ENCODE measurements around the gene SEMA3D. TPM values are rescaled to one million over a fixed set of nuclear protein-coding genes. Genes with fewer than 3 reads are reported as not detected.

Gene SEMA3D
- total RNA-seq, 6 experiments from 2014 or later: 0.18 to 1.3 (median 0.30) TPM

DNA sequence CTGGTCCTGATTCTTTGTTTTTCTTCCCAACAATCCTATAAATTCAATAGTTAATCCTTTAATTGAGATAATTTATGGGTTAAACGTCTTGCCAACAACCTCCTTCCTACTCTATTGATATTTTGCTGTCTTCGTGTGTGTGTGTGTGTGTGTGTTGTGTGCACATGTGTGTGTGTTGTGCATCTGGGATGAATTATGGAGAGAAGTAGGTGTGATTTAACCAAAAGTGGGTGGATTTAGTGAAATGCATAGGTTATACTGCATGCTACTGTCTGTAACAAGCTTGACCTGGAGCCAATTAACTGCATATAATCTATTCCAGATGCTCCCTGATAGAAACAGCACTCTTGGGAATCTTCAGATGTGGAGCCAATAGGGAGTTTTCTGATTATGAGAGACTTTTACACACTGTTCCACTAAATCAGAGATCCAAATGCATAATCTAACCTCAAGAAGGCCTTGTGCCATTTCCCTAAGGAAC lies 61.2 kb downstream of the SEMA3D start:
- no peaks in the 10 kb centered on the region for H3K27me3 ChIP-seq
- WGBS (ENCODE audit: insufficient coverage, low coverage, low lambda C conversion rate, missing lambda C conversion rate): 36% methylated on average over 1 of the region's 2 CpGs
- DNase-seq (no peak), ATAC-seq (no peak)
- H3K27ac ChIP-seq: no peak overlapping the region
- intact Hi-C loops (cut with DNase I): no loop called here
- no peaks in the 10 kb centered on the region for H3K4me1 ChIP-seq
- no peak for TF ChIP-seq POLR2A (IDR thresholded peaks at IDR 0.05)
- TF ChIP-seq, protein P1, sequence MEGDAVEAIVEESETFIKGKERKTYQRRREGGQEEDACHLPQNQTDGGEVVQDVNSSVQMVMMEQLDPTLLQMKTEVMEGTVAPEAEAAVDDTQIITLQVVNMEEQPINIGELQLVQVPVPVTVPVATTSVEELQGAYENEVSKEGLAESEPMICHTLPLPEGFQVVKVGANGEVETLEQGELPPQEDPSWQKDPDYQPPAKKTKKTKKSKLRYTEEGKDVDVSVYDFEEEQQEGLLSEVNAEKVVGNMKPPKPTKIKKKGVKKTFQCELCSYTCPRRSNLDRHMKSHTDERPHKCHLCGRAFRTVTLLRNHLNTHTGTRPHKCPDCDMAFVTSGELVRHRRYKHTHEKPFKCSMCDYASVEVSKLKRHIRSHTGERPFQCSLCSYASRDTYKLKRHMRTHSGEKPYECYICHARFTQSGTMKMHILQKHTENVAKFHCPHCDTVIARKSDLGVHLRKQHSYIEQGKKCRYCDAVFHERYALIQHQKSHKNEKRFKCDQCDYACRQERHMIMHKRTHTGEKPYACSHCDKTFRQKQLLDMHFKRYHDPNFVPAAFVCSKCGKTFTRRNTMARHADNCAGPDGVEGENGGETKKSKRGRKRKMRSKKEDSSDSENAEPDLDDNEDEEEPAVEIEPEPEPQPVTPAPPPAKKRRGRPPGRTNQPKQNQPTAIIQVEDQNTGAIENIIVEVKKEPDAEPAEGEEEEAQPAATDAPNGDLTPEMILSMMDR (IDR thresholded peaks at IDR 0.05): no peak
- no peak overlapping the region for H3K4me3 ChIP-seq
- H3K36me3 ChIP-seq: no peaks in the 10 kb centered on the region
- no peaks in the 10 kb centered on the region for H3K9me3 ChIP-seq

DNA sequence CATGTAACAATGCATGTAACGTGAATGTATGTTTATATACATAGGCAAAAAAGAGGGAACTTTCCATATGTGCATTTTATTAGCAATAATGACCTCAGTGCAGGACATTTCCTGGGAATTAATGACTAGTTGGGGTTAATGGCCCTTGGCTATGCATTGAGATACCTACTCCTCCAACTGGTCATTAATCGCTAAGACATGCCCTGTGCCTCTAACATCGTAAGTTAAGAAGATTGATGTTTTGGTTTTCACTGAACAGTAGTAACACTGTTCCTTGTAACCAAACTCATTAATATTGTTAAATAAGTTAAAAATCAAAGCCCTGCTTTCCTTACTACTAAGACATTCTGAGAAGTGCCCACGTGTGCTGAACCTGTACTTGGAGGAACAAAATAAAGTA lies 61.7 kb downstream of the SEMA3D start:
- ATAC-seq (no peak), DNase-seq (no peak)
- Histone ChIP-seq H3K27ac (no peak overlapping the region), H3K4me1 (no peaks in the 10 kb centered on the region), H3K4me3 (no peak overlapping the region), H3K9me3 (no peaks in the 10 kb centered on the region), H3K36me3 (no peaks in the 10 kb centered on the region), H3K27me3 (no peaks in the 10 kb centered on the region)
- intact Hi-C loops (cut with DNase I): no loop called here
- TF ChIP-seq, protein P1 (IDR thresholded peaks at IDR 0.05): no peak
- TF ChIP-seq POLR2A (IDR thresholded peaks at IDR 0.05): no peak
- WGBS (ENCODE audit: insufficient coverage, low coverage, low lambda C conversion rate, missing lambda C conversion rate): 62% methylated on average over 4 of the region's 4 CpGs

DNA sequence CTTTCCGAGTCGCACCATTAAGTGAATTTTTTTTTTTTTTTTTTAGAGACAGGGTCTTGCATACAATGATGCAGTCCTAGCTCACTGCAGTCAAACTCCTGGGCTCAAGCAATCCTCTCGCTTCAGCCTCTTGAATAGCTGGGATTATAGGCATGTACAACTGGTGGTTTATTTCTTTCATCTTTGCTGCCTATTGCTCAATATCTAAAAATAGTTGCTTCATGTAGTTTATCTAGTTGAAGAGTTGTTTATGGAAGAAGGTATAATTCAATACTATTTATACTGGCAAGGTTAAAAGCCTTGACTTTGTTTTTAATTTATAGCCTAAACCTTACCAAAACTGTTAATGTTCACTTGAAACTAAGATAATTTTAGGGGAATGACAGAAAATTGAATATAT lies 66.9 kb downstream of the SEMA3D start:
- Histone ChIP-seq H3K9me3 (no peaks in the 10 kb centered on the region), H3K4me1 (no peaks in the 10 kb centered on the region), H3K27ac (no peak overlapping the region), H3K36me3 (no peaks in the 10 kb centered on the region), H3K27me3 (no peaks in the 10 kb centered on the region), H3K4me3 (no peak overlapping the region)
- intact Hi-C loops (cut with DNase I): no loop called here
- DNase-seq (no peak), ATAC-seq (no peak)
- TF ChIP-seq POLR2A (IDR thresholded peaks at IDR 0.05): no peak
- TF ChIP-seq, protein P1 (IDR thresholded peaks at IDR 0.05): no peak
- 92% methylated on average over 3 of the region's 3 CpGs for WGBS (ENCODE audit: insufficient coverage, low coverage, low lambda C conversion rate, missing lambda C conversion rate)

DNA sequence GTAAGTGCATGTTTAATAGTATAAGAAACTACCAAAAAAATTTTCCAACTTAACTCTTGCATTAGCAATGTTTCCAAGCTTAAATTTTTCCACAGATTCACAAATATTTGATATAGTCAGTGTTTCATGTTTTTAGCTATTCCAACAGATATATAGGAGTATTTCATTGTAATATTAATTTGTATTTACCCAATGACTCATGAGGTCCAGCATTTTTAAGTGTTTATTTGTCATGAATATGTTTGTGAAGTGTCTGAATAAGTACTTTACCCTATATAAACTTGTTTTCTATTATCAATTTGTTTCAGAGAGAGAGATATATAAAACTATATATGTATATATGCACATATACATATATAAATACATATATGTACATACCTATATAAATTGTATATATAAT lies 71.0 kb downstream of the SEMA3D start:
- Histone ChIP-seq H3K27me3 (no peaks in the 10 kb centered on the region), H3K4me1 (no peaks in the 10 kb centered on the region), H3K36me3 (no peaks in the 10 kb centered on the region), H3K4me3 (no peak overlapping the region), H3K9me3 (no peaks in the 10 kb centered on the region), H3K27ac (no peak overlapping the region)
- ATAC-seq (no peak), DNase-seq (no peak)
- TF ChIP-seq, protein P1 (IDR thresholded peaks at IDR 0.05): no peak
- TF ChIP-seq POLR2A (IDR thresholded peaks at IDR 0.05): no peak
- intact Hi-C loops (cut with DNase I): no loop called here

DNA sequence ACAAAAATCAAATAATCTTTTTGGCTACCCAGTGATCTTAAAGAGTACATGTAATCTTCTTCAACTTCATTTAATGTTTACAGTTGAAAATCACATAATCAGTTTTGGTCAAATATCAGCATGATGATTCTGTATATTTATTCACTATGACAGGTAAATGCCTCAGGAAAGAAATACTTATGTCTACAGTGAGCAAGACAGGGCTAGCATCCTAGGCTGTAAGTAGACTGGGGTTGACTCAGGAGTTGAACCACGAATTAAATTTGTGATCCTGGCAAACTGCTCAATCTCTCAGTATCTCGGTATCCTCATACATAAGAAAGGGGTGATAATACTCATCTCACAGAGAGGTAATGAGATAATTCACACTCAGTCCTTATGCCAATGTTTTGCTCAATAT lies 71.8 kb downstream of the SEMA3D start:
- ATAC-seq (no peak), DNase-seq (no peak)
- H3K4me1 ChIP-seq: no peaks in the 10 kb centered on the region
- intact Hi-C loops (cut with DNase I): no loop called here
- H3K27me3 ChIP-seq: no peaks in the 10 kb centered on the region
- no peak overlapping the region for H3K4me3 ChIP-seq
- no peaks in the 10 kb centered on the region for H3K9me3 ChIP-seq
- H3K36me3 ChIP-seq: no peaks in the 10 kb centered on the region
- WGBS (ENCODE audit: insufficient coverage, low coverage, low lambda C conversion rate, missing lambda C conversion rate): 76% methylated on average over 2 of the region's 2 CpGs
- H3K27ac ChIP-seq: no peak overlapping the region
- TF ChIP-seq, protein P1 (IDR thresholded peaks at IDR 0.05): no peak
- no peak for TF ChIP-seq POLR2A (IDR thresholded peaks at IDR 0.05)
